Coronary artery (tissue), 2 donors: ENCODE results near the gene MARVELD3.

Experiments used
- DNase-seq: peaks from one replicate; pipeline ENCODE4 v3.0.0-alpha.2; 2017; ENCODE audit warnings: low spot score
- H3K27ac ChIP-seq, 2 donors: fragments of 200-600 bp; sonication (generic); one replicate each; pipeline ENCODE4 v1.5.1; 2016 to 2019
- H3K4me3 ChIP-seq: fragments of 200-600 bp; sonication (generic); 2 replicates; pipeline ENCODE4 v1.5.1; 2016; ENCODE audit warnings: mild to moderate bottlenecking, moderate library complexity
- CTCF ChIP-seq: fragments of 200-600 bp; sonication (generic); IDR thresholded peaks from one replicate; pipeline ENCODE4 v1.5.1; 2019; ENCODE audit warnings: antibody characterized with exemption

The MARVELD3 gene

DNA sequence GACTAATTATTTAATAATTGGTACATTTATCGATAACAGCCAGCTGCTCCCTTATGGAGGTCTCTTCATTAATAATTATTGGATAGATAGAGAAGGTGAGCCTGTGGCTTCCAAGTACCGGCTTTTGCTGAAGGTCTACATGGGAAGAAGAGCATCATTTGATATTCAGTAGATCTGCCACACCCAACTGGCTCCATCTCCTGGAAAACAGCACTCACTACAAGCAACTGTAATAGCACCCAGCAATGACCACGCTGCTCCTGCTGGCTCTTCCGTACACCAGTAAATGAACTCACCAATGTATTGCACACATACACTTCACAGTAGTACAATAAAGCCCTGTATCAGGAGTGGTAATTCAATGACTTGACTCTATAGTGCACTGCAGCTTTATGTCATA, 19.5 kb downstream of the MARVELD3 start:
- DNase-seq: no peak
- H3K4me3 ChIP-seq: no peak overlapping the region
- TF ChIP-seq CTCF: no peak
- H3K27ac ChIP-seq: no peak overlapping the region

- no peak for TF ChIP-seq CTCF
- Histone ChIP-seq H3K27ac (no peak overlapping the region), H3K4me3 (no peak overlapping the region)
- DNase-seq: no peak
Measured at GRCh38 chr16:71647391-71647790, 21.4 kb downstream of the MARVELD3 start.

DNA sequence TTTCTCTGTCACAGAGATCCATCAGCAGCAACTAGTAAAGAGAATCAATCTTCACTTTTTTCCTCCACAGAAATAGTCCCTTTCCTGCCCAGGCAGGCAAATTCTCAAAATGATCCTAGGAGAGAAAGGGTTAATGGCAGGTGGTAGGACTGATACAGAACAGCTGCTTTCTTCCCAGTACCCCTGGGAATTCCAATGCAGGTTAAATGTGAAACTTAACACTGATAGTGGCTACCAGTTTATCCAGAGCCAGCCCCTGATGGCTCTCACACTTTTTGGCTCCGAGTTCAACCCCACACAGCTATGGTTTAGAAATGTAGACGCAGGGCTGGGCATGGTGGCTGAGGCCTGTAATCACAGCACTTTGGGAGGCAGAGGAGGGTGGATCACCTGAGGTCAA, 22.2 kb downstream of the MARVELD3 start:
- no peak for DNase-seq
- Histone ChIP-seq H3K27ac (no peak overlapping the region), H3K4me3 (no peak overlapping the region)
- no peak for TF ChIP-seq CTCF

- TF ChIP-seq CTCF: no peak
- H3K27ac ChIP-seq: no peak overlapping the region
- H3K4me3 ChIP-seq: no peak overlapping the region
- DNase-seq: no peak
Measured at GRCh38 chr16:71648921-71649320, 22.9 kb downstream of the MARVELD3 start.

DNA sequence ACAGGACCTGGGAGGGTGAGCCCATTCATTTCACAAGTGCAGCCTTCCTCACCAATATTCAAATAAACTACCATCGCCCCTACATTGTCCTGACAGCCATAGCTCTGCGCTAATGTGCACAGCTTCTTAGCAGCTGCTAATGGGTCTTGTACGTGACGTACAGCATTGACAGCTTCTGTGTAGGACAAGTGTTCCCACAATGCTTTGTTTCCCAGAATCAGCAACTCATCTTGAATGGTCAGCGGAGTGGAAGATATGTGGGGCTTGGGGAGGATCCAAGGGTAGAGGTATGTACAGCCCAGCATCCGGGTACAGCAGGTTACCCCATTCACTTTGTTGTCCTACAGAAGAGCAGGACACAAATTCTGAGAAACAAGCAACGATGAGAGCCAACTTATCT, 23.7 kb downstream of the MARVELD3 start:
- H3K27ac ChIP-seq: no peak overlapping the region
- no peak for DNase-seq
- no peak overlapping the region for H3K4me3 ChIP-seq
- no peak for TF ChIP-seq CTCF

DNA sequence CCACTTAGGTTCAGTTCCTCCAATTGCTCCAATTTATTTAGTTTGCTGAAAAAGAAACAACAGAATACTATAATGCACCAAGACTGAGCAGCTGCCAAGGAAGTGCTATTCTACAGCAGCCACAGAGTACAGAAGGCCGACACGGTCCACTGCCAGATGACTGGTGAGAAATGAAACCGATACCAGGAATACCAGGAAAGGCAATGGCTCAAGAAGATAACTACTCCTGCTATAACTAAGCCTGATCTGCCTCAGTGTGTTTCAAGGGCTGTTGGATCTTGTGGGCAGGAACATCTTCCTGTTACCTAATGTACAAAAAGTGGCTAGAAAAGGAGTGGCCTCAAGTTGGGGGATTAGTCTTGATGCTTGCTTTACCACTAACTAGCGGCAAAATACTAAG, 32.8 kb downstream of the MARVELD3 start:
- DNase-seq: no peak
- no peak overlapping the region for H3K27ac ChIP-seq
- TF ChIP-seq CTCF: no peak
- H3K4me3 ChIP-seq: no peak overlapping the region

DNA sequence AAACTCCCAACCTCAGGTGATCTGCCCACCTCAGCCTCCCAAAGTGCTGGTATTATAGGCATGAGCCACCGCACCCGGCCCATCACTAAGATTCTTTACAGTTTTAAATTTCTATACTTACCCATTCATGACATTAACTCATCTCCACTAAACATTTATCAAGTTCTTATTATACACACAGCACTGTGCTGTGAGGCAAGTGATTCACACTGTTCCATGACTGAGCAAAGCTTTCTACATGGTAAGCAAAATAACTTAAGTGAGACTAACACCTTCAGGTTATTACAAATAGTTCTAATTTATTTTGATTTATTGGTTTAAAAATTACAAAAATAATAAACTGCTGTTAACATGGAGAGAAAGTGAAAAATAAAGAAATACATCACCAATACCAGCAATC, 33.5 kb downstream of the MARVELD3 start:
- Histone ChIP-seq H3K4me3 (no peak overlapping the region), H3K27ac (no peak overlapping the region)
- TF ChIP-seq CTCF: no peak

More for the DNA sequence above, 33.5 kb downstream of the MARVELD3 start:
- DNase-seq: no peak
